ENCODE data around the gene TMEM167A. TPM values are rescaled to one million over a fixed set of nuclear protein-coding genes. Genes with fewer than 3 reads are reported as not detected.

The TMEM167A gene
- total RNA-seq, 1 experiment from 2014 or later = 139 TPM

- peaks cover 0 to 1% (median 0%) of the 10 kb centered on the region in 3 experiments; a peak in 3 of 7 replicates for H3K36me3 Mint-ChIP-seq (ENCODE audit: insufficient read depth in 1 of 3, low read depth in 3 of 3)
- Histone ChIP-seq H2BK20ac (ENCODE audit: low read depth, low read length, poor library complexity, severe bottlenecking) (no peak overlapping the region), H3K23ac (ENCODE audit: insufficient read length, low read depth, low read length) (no peak overlapping the region), H3K18ac (ENCODE audit: insufficient read length, low read depth, low read length) (no peak overlapping the region), H4K20me1 (ENCODE audit: control insufficient read depth, insufficient read depth, insufficient read length) (no peaks in the 10 kb centered on the region), H3K79me2 (ENCODE audit: insufficient read depth, low read length) (no peaks in the 10 kb centered on the region), H3K23me2 (ENCODE audit: insufficient read length, low read depth, low read length, poor library complexity, severe bottlenecking) (no peaks in the 10 kb centered on the region), H3K27me3 (ENCODE audit: insufficient read depth, low read length) (no peaks in the 10 kb centered on the region), H3T11ph (ENCODE audit: low read length) (no peak overlapping the region), H3K4me2 (ENCODE audit: insufficient read depth, insufficient read length, low read length) (no peak overlapping the region), H2AK5ac (ENCODE audit: insufficient read length, low read length) (no peak overlapping the region), H3K9me3 (ENCODE audit: control insufficient read depth, low read depth, low read length) (no peaks in the 10 kb centered on the region), H2BK12ac (ENCODE audit: insufficient read length, low read depth, low read length) (no peak overlapping the region), H3K9ac (ENCODE audit: extremely low read depth, insufficient read length, low read length) (no peak overlapping the region), H4K5ac (ENCODE audit: insufficient read length, low read depth, low read length) (no peak overlapping the region), H2BK120ac (ENCODE audit: low read depth, low read length, poor library complexity, severe bottlenecking) (no peak overlapping the region), H4K8ac (replicated peaks; ENCODE audit: insufficient read length, low read depth, low read length) (no peak overlapping the region), H3K56ac (ENCODE audit: insufficient read length, low read depth, low read length) (no peak overlapping the region), H3K4ac (ENCODE audit: low read depth, low read length) (no peak overlapping the region), H2BK5ac (ENCODE audit: insufficient read length, low read length) (no peak overlapping the region), H2BK15ac (ENCODE audit: low read depth, low read length) (no peak overlapping the region), H3K27ac (ENCODE audit: insufficient read length, low read depth, low read length) (no peak overlapping the region), H3K4me1 (ENCODE audit: insufficient read depth, low read length) (no peaks in the 10 kb centered on the region), H4K91ac (ENCODE audit: insufficient read length, low read depth, low read length) (no peak overlapping the region), H3K14ac (ENCODE audit: insufficient read depth, low read length) (no peak overlapping the region), H2AFZ (ENCODE audit: low read length) (no peak overlapping the region), H3K79me1 (ENCODE audit: insufficient read depth, low read depth, low read length, poor library complexity, severe bottlenecking) (no peaks in the 10 kb centered on the region)
- H3K4me1 Mint-ChIP-seq = peaks cover 3 to 4% of the 10 kb centered on the region in 2 experiments; a peak in 2 of 4 replicates
- H3K27me3 Mint-ChIP-seq (ENCODE audit: low read depth) = no peaks in the 10 kb centered on the region
- no peak for DNase-seq
- no peak overlapping the region for H3K4me3 Mint-ChIP-seq
- no CpG with 5 or more reads among the region's 2 CpGs for WGBS (ENCODE audit: extremely low coverage, insufficient read length, low lambda C conversion rate)
- no peaks in the 10 kb centered on the region for H3K9me3 Mint-ChIP-seq
- H3K27ac Mint-ChIP-seq = no peak overlapping the region
- TF ChIP-seq, protein P1, sequence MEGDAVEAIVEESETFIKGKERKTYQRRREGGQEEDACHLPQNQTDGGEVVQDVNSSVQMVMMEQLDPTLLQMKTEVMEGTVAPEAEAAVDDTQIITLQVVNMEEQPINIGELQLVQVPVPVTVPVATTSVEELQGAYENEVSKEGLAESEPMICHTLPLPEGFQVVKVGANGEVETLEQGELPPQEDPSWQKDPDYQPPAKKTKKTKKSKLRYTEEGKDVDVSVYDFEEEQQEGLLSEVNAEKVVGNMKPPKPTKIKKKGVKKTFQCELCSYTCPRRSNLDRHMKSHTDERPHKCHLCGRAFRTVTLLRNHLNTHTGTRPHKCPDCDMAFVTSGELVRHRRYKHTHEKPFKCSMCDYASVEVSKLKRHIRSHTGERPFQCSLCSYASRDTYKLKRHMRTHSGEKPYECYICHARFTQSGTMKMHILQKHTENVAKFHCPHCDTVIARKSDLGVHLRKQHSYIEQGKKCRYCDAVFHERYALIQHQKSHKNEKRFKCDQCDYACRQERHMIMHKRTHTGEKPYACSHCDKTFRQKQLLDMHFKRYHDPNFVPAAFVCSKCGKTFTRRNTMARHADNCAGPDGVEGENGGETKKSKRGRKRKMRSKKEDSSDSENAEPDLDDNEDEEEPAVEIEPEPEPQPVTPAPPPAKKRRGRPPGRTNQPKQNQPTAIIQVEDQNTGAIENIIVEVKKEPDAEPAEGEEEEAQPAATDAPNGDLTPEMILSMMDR (conservative IDR thresholded peaks at IDR 0.05) = no peak
Observed at GRCh38 chr5:83044926-83045325, 32.3 kb downstream of the TMEM167A start.
